Ectodermal cell (in vitro differentiated cells): Measurements from ENCODE around the gene RARA.

ENCODE experiments used
- H3K27ac ChIP-seq: 2 replicates; pipeline ENCODE4 v1.7.0; 2013; ENCODE audit warnings: mild to moderate bottlenecking, low read depth, low read length; ENCODE audit not compliant: insufficient read depth, poor library complexity, severe bottlenecking
- H3K27me3 ChIP-seq: 2 replicates; pipeline ENCODE4 v1.7.0; 2013; ENCODE audit warnings: mild to moderate bottlenecking, low read length; ENCODE audit not compliant: insufficient read depth, control insufficient read depth, poor library complexity, severe bottlenecking
- H3K36me3 ChIP-seq: one replicate; pipeline ENCODE4 v1.7.0; 2013; ENCODE audit warnings: low read length; ENCODE audit not compliant: control insufficient read depth, insufficient read depth
- H3K4me1 ChIP-seq: one replicate; pipeline ENCODE4 v1.7.0; 2013; ENCODE audit warnings: low read length; ENCODE audit not compliant: control insufficient read depth, insufficient read depth
- H3K4me3 ChIP-seq: 2 replicates; pipeline ENCODE4 v1.7.0; 2013; ENCODE audit warnings: low read depth, low read length, control low read depth; ENCODE audit not compliant: insufficient read depth
- H3K9me3 ChIP-seq: 2 replicates; pipeline ENCODE4 v1.7.0; 2013; ENCODE audit warnings: mild to moderate bottlenecking, low read length, moderate library complexity; ENCODE audit not compliant: control insufficient read depth
- WGBS, 2 experiments: methylation state at CpG; one replicate each; pipeline ENCODE4 v1.1.7; 2013; ENCODE audit warnings: missing lambda C conversion rate in 2 of 2; 5-methylcytosine and 5-hydroxymethylcytosine counted together

The RARA gene

DNA sequence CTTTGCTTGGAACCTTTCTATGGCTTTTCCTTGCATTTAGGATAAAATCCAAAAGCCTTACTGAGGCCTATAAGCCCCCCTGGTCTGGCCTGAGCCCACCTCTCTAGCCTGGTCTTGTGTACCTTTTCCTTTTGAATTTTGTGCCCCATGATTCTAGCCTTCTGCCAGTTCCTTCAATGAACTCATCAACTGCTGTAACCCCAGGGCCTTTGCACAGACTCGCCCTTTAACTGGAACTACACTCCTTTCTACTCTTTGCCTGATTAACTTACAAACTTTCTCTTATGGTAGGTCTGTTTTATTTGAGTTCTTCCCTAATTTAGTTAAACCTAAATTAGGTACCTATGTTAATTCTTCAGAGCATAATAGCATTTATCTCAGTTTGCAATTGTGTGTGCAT, 31.3 kb downstream of the RARA start:
- H3K4me1 ChIP-seq = peaks cover 28% of the 10 kb centered on the region
- no peak overlapping the region for H3K27ac ChIP-seq
- H3K36me3 ChIP-seq = no peaks in the 10 kb centered on the region
- peaks cover 60% of the 10 kb centered on the region for H3K27me3 ChIP-seq
- WGBS, 2 experiments = 86 to 92% methylated on average over 1 of the region's 1 CpG
- H3K4me3 ChIP-seq = no peak overlapping the region
- no peaks in the 10 kb centered on the region for H3K9me3 ChIP-seq

DNA sequence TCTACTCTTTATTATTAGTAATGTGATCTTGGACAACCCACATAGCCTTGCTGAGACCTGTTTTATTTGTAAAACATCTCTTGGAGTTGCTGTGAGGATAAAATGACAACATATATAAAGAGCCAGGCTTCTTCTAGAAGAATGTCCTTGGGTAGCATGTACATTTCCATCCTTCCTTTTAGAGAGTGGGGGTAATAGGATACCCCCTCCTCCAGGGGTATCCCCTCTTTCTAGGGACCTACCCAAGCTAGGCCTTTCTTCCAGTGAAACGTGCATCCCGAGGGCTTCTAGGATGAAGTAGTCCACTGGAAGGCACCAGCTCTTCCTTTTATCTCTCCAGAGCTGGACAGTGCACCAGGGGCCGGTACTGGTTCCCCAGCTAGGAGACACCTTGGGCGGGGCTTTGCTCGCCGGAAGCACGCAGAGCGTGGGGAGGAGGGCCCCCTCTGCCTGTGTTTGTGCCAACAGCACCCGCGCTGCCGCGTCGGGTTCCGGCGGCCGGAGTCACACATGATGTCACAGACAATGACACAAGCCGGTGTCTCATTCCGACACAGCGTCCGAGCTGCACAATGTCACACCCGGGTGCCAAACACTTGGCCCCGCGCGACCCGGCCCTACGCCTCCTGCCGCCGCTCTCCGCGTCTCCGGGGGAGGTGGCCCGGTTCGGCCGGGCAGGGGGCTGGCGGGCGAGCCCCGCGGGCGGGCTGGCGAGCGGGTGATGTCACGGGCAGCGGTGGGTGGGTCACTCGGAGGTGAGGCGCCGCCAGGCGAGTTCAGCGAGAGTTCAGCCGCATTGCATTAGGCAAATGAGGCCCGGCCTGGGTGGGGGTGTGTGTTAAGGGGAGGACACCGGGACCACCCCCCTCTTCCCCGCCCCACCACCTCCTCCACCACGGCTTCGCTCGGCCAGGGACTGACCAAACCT, 32.2 kb downstream of the RARA start:
- Histone ChIP-seq H3K36me3 (no peaks in the 10 kb centered on the region), H3K27me3 (peaks cover 68% of the 10 kb centered on the region), H3K4me3 (peak overlapping the region; percentile 54), H3K9me3 (no peaks in the 10 kb centered on the region), H3K4me1 (peaks cover 36% of the 10 kb centered on the region), H3K27ac (no peak overlapping the region)
- WGBS, 2 experiments = 1% methylated on average over 53 to 55 of the region's 55 CpGs

DNA sequence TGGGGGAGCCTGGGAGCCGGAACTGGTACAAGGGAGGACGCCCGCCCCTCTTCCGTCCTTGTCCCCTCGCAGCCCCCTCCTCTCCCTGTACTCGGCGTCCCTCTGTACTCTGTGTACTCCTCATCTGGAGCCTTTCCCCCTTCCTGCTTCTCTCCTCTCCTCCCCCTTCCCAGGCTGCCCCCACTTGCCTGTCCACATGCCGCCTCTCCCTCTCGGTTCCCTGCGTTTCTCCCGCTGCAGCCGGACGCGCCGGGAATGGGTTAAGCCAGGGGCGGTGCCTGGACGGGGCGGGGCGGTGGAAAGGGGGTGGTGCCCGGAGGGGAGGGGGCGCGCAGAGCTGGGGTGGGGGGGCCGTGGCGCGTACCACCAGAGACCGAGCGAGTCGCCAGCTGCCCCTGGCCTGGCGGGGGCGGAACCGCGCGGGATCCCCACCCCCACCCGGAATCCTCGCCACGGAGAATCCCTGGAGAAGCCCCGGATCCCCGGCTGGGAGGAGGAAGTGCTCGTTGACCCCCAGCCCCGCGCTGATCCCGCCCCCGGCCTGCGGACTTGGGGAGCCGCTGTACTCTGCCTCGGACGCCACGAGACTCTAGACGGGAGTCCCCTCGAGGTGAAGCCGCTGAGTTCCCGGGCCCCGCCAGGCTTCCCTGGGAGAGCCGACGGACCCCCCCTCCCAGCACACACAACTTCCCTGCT, 33.0 kb downstream of the RARA start:
- no peak overlapping the region for H3K27ac ChIP-seq
- peaks cover 44% of the 10 kb centered on the region for H3K4me1 ChIP-seq

DNA sequence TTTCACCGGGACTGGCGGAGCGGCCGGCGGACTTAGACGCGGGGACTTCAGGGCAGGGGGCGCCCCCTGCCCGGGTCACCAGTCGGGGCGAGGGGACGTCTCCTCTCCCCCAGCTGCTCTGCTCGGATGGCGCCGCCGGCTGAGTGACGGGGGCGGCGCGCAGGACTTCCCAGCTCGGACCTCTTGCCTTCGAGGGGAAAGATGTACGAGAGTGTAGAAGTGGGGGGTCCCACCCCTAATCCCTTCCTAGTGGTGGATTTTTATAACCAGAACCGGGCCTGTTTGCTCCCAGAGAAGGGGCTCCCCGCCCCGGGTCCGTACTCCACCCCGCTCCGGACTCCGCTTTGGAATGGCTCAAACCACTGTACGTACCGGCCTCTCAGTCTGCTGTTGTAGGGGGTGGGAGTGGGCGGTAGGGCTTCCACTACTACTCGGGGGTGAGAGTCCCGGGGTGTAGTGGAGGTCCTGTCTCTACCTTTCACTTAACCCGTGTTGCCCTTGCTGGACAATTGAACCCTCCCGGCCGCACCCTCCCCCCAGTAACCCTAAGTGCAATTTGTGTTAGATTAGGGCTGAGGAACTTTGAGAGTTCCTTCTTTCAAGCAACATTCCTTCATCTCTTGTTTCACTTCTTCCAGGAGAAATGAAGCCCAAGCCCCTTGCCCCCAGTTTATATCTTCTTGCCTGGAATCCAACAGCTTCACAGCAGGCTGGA, 33.7 kb downstream of the RARA start:
- Histone ChIP-seq H3K9me3 (no peaks in the 10 kb centered on the region), H3K27ac (no peak overlapping the region), H3K4me1 (peaks cover 50% of the 10 kb centered on the region), H3K27me3 (peaks cover 76% of the 10 kb centered on the region), H3K36me3 (no peaks in the 10 kb centered on the region), H3K4me3 (peak overlapping the region; percentile 54)
- WGBS, 2 experiments = 3 to 4% methylated on average over 36 to 38 of the region's 38 CpGs

More for the DNA sequence above, 33.0 kb downstream of the RARA start:
- peaks cover 76% of the 10 kb centered on the region for H3K27me3 ChIP-seq
- H3K4me3 ChIP-seq = peak overlapping the region; percentile 54
- 0% methylated on average over 55 of the region's 55 CpGs for WGBS, 2 experiments
- no peaks in the 10 kb centered on the region for H3K9me3 ChIP-seq
- H3K36me3 ChIP-seq = no peaks in the 10 kb centered on the region

DNA sequence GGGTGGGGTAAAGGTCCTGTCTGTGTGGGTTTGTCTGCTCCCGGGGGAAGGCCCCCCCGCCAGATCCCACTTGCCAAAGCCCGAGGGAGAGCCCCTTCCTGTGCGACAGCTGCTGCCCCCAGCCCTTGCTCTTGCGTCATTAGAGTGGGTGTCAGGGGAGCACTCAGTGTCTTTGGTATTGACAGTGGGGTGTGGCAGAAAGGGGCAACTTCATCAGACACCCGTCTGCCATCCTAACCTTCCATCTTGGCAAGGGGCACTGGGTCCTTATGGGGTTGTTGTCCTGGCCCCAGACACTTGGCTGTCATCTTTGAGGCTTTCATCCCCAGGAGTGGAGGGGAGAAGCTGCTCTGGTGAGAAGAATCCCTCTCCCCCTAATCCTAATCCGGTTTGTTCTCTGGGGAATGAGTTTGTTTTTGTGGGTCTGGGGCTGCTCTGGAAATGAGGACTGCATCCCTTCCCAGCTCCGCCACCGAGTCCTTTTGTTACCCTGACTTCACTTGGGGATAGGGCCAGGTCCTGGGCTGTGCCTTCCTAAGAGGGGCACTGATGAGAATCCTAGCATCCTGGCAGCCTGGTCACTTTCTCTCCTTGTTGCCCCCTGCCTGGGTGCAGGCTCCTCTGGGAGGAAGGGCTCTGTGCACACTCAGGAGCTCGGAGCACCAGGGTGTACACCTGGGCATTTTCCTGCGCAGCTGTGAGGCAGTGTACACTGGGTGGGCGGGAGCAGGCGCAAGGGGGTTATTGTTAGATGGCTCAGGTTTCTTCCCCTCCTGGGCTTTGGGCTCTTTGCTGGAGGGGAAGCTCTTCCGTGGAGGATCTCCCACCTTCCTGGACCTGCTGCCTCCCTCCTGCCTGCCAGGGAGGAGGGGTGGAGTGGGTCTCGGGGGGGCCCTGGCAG, 34.5 kb downstream of the RARA start:
- Histone ChIP-seq H3K9me3 (no peaks in the 10 kb centered on the region), H3K4me3 (peak overlapping the region; percentile 54), H3K27me3 (peaks cover 76% of the 10 kb centered on the region), H3K27ac (no peak overlapping the region), H3K36me3 (no peaks in the 10 kb centered on the region), H3K4me1 (peaks cover 58% of the 10 kb centered on the region)
- WGBS, 2 experiments = 37 to 39% methylated on average over 15 of the region's 15 CpGs

DNA sequence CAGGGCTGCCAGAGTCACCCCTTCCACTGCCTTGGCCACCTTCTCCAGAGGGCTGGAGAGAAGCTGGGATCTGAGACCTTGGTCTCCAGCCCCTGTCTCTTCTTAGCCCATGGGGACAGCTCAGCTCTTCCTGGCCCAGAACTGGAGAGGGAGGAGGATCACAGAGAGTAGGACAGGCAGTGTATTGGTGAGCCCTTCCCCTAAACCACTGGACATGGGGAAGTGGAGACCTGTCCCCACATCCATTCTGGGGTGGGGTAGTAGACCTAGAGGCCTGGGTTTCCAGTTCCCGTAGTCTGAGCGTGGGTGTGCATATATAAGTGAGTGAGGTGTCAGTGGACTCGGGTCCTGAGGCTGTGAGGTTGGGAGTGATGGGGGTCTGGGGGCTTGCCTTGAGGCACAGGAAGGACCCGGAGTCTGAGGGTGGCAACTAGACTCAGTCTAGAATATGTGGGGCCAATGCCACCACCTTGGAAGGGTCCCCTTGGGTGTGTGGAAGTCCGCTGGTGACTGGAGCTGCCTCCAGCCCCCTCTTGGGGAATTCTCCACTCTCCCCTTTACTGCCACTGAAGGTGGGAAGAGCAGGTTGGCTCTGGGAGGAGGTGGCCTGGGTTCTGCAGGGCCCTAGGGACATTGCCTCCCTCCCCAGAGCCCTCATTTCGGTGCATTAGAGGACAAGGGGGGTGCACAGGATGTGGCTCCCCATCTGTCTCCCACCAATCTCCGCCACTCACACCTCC, 35.6 kb downstream of the RARA start:
- WGBS, 2 experiments = 49 to 53% methylated on average over 7 of the region's 7 CpGs
- H3K27ac ChIP-seq = no peak overlapping the region
- no peak overlapping the region for H3K4me3 ChIP-seq
- H3K4me1 ChIP-seq = peaks cover 70% of the 10 kb centered on the region
- H3K9me3 ChIP-seq = no peaks in the 10 kb centered on the region
- no peaks in the 10 kb centered on the region for H3K36me3 ChIP-seq
- peaks cover 73% of the 10 kb centered on the region for H3K27me3 ChIP-seq

DNA sequence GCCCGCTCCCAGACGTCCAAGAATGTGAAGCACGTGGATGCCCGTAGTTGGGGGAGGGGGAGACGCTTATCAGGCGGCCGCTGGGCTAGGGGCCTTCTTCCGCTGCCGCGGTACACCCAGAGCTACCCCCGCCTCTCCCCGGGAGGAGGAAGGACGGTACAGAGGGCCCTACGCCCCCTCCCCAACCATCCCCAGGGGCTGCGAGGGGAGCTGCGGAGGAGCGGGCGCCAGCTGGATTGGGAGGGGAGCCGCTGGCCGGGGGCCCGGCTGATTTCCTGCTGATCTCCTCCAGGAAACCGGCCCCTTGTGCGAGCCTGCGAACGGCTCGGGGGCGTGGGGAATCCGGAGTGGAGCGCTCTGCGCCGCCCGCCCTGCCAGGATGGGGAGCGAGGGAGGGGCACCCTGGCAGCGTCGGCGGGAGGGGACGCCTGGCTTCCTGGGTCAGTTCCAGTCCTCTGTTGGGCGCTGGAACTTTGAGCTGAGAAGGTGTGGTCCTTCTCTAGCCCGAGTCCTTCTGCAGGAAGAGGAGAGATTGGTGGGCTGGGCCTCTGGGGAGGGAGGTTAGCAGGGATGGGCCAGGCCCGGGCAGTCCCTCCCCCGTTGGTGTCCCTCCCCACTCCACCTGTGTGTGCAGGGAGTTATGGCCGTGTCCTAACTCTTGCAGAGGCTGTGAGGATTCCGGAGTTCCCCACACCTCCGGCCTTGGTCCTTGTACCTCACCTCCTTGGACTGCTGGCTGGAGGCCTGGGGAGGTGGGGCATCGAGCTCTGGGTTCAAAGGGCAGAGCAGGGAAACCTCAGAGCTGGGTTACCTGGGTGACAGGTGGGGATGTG, 36.4 kb downstream of the RARA start:
- peaks cover 77% of the 10 kb centered on the region for H3K4me1 ChIP-seq
- no peaks in the 10 kb centered on the region for H3K36me3 ChIP-seq
- no peaks in the 10 kb centered on the region for H3K9me3 ChIP-seq
- 2 to 4% methylated on average over 44 to 45 of the region's 45 CpGs for WGBS, 2 experiments
- no peak overlapping the region for H3K27ac ChIP-seq
- H3K4me3 ChIP-seq = peak overlapping the region; percentile 35
- peaks cover 65% of the 10 kb centered on the region for H3K27me3 ChIP-seq

DNA sequence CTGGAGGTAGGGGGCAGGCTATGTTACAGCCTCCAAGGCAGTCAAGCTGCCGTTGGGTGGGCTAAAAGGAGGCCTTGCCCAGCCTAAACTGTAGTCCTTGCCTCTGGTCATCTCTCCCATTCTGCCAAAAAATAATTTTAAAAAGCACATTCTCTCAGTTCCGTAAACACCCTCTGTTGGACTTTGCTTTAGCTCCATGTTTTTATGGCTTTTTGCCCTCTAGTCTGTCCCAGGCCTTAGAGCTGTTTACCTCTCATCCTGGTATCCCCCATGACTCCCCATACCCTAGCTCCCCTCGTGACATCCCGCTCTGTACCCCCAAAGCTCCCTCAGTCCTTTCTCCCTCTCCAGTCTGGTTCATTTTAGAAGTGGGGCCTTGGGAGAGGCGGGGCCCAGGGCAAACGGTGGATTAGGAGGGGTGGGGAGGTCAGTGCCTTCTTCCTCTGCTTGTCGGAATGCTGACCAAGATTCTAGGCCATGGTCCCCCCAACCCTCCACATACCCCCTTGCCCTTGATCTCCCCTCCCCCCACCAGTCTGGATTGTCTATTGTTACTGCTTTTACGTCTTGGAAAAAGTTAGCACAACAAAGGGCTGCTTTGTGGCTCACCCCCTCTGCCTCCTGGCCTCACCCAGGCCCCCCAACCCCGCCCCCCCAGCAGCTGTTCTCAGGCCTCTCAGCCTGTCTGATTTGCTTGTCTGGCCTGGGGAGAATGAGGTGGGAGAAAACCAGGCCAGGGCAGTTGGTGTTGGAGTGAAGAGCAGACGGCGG, 37.2 kb downstream of the RARA start:
- H3K4me3 ChIP-seq = no peak overlapping the region
- H3K27me3 ChIP-seq = peaks cover 57% of the 10 kb centered on the region
- H3K9me3 ChIP-seq = no peaks in the 10 kb centered on the region
- WGBS, 2 experiments = 38 to 49% methylated on average over 7 to 11 of the region's 11 CpGs
- H3K4me1 ChIP-seq = peaks cover 85% of the 10 kb centered on the region
- H3K36me3 ChIP-seq = no peaks in the 10 kb centered on the region
- no peak overlapping the region for H3K27ac ChIP-seq
